HepG2 (cell line): ENCODE measurements around the gene TBX3. TPM values are rescaled to one million over a fixed set of nuclear protein-coding genes. Genes with fewer than 3 reads are reported as not detected.

Experiments used
- ATAC-seq: fragments of 200-7000 bp; cut with Tn5 transposase; 3 replicates; pipeline ENCODE4 v1.9.1; 2020; ENCODE audit warnings: mild to moderate bottlenecking, moderate library complexity
- BruUV-seq: library from RNA; stranded (reverse); fragments of 400-500 nt; replicated peaks from 2 replicates; lab custom pipeline; 2021; lab: Mats Ljungman, UMichigan
- CTCF ChIA-PET: fragments of 300-600 bp; formaldehyde crosslinking; extraction: SDS; loops from one replicate; lab custom pipeline; 2021; ENCODE audit warnings: low total read pairs, inconsistent platforms, low intra/inter-chr PET ratio; lab: Yijun Ruan, JAX
- POLR2A ChIA-PET: fragments of 350-600 bp; sonication (Branson Sonifier 250); formaldehyde crosslinking; loops from one replicate; lab custom pipeline; 2020; ENCODE audit warnings: antibody characterized with exemption, inconsistent platforms; lab: Yijun Ruan, JAX
- DNase-seq: peaks from one replicate; pipeline ENCODE4 v3.0.0-alpha.2; 2015; ENCODE audit warnings: low spot score
- FAIRE-seq: peaks from 3 replicates; lab custom pipeline; 2011; peaks lifted over from hg19 to GRCh38; lab: Jason Lieb, UNC
- H2AFZ ChIP-seq: one replicate; pipeline ENCODE4 v1.6.1; 2011; ENCODE audit warnings: low read length, inconsistent platforms
- H3K27ac ChIP-seq: fragments of 300-600 bp; 3 replicates; pipeline ENCODE4 v1.8.0; 2011; ENCODE audit warnings: mixed run types, mild to moderate bottlenecking, mixed read lengths, low read length, inconsistent platforms; ENCODE audit not compliant: insufficient read depth; ENCODE audit errors: extremely low read length
- H3K27me3 ChIP-seq, 2 experiments: fragments of 200-600 bp in 1 of 2; 2 replicates in 1 of 2; 3 replicates in 1 of 2; pipeline versions ENCODE4 v1.6.0 to v1.8.0; 2011; ENCODE audit warnings: low read length in 2 of 2, mild to moderate bottlenecking in 2 of 2, moderate library complexity in 2 of 2, inconsistent platforms in 1 of 2; ENCODE audit not compliant: insufficient read depth in 2 of 2, control insufficient read depth in 1 of 2
- H3K36me3 ChIP-seq, 2 experiments: fragments of 200-600 bp in 1 of 2; replicated peaks in 1 of 2; 2 replicates in 1 of 2; 3 replicates in 1 of 2; pipeline versions ENCODE4 v1.5.1 to v1.8.0; 2011; ENCODE audit warnings: low read length in 2 of 2, inconsistent platforms in 1 of 2; ENCODE audit not compliant: insufficient read depth in 2 of 2, control insufficient read depth in 1 of 2
- H3K4me1 ChIP-seq: 2 replicates; pipeline ENCODE4 v1.5.1; 2012; ENCODE audit warnings: low read length, inconsistent platforms; ENCODE audit not compliant: insufficient read depth
- H3K4me2 ChIP-seq: 2 replicates; pipeline ENCODE4 v1.6.0; 2011; ENCODE audit warnings: low read depth, low read length, inconsistent platforms
- H3K4me3 ChIP-seq, 3 experiments: fragments of 200-600 bp in 1 of 3; sonication (generic), shearing (Covaris generic) in 1 of 3; replicated peaks in 1 of 3; 2 replicates each; pipeline ENCODE4 v1.5.1; 2011 to 2016; ENCODE audit warnings: low read length in 3 of 3, inconsistent platforms in 2 of 3, low read depth in 2 of 3, mild to moderate bottlenecking in 2 of 3, control low read depth in 1 of 3, mixed read lengths in 1 of 3; ENCODE audit not compliant: insufficient read depth in 1 of 3
- H3K79me2 ChIP-seq: one replicate; pipeline ENCODE4 v1.6.1; 2011; ENCODE audit warnings: low read length, inconsistent platforms; ENCODE audit not compliant: insufficient read depth
- H3K9ac ChIP-seq: 2 replicates; pipeline ENCODE4 v1.6.0; 2011; ENCODE audit warnings: mild to moderate bottlenecking, low read depth, low read length, inconsistent platforms; ENCODE audit not compliant: insufficient read depth
- H3K9me3 ChIP-seq: 2 replicates; pipeline ENCODE4 v1.5.1; 2012; ENCODE audit warnings: mild to moderate bottlenecking, low read length
- H4K20me1 ChIP-seq: 2 replicates; pipeline ENCODE4 v1.6.0; 2011; ENCODE audit warnings: inconsistent platforms, mild to moderate bottlenecking, low read length, moderate library complexity; ENCODE audit not compliant: insufficient read depth
- CHD4 ChIP-seq: fragments of 200-600 bp; sonication (generic); IDR thresholded peaks from 2 replicates; pipeline ENCODE4 v1.7.0; 2017; ENCODE audit warnings: mild to moderate bottlenecking, low read length, borderline replicate concordance
- FOSL2 ChIP-seq: sonication (generic); formaldehyde crosslinking; IDR thresholded peaks from 2 replicates; pipeline ENCODE4 v1.4.0; 2020; ENCODE audit warnings: missing genetic modification reagents
- JUNB ChIP-seq: sonication (generic); formaldehyde crosslinking; IDR thresholded peaks from 2 replicates; pipeline ENCODE4 v1.8.0; 2022; ENCODE audit warnings: missing genetic modification reagents, mild to moderate bottlenecking, borderline replicate concordance
- NCOA1 ChIP-seq: sonication (generic); formaldehyde crosslinking; IDR thresholded peaks from 2 replicates; pipeline ENCODE4 v1.9.0; 2021; ENCODE audit warnings: missing genetic modification reagents
- RFXANK ChIP-seq: IDR thresholded peaks from 2 replicates; pipeline ENCODE4 v1.6.1; 2016
- TBP ChIP-seq: sonication (generic); formaldehyde crosslinking; IDR thresholded peaks from 2 replicates; pipeline ENCODE4 v1.5.0; 2020; ENCODE audit warnings: missing genetic modification reagents
- TCF7 ChIP-seq: sonication (generic); IDR thresholded peaks from 2 replicates; pipeline ENCODE4 v1.6.1; 2016; ENCODE audit warnings: antibody characterized with exemption, low read depth
- ZBTB38 ChIP-seq: sonication (generic); formaldehyde crosslinking; IDR thresholded peaks from 2 replicates; pipeline ENCODE4 v1.5.1; 2020; ENCODE audit warnings: mild to moderate bottlenecking, missing genetic modification reagents
- ZFYVE20 ChIP-seq: sonication (generic); formaldehyde crosslinking; IDR thresholded peaks from 2 replicates; pipeline ENCODE4 v1.8.0; 2023; ENCODE audit warnings: low read depth, mild to moderate bottlenecking, moderate library complexity, missing genetic modification reagents, borderline replicate concordance
- ZNF251 ChIP-seq: sonication (generic); formaldehyde crosslinking; IDR thresholded peaks from 2 replicates; pipeline ENCODE4 v1.9.0; 2021; ENCODE audit warnings: mild to moderate bottlenecking, missing genetic modification reagents
- WGBS: methylation state at CpG from one replicate; pipeline ENCODE4 v1.1.6; 2017; ENCODE audit warnings: low lambda C conversion rate; 5-methylcytosine and 5-hydroxymethylcytosine counted together
- in situ Hi-C: cut with HindIII; loops from 2 replicates; pipeline ENCODE4 v1.10.0; 2017; ENCODE audit warnings: low pct_unique_long_range_greater_than_20kb; ENCODE audit not compliant: extremely low pct_ligation_motif_present
- intact Hi-C: fragments of 100-400 bp; cut with micrococcal nuclease; formaldehyde crosslinking; loops from one replicate; pipeline ENCODE4 v1.10.0; 2022; ENCODE audit not compliant: unreplicated experiment
- polyA plus RNA-seq, 8 experiments: library from polyadenylated mRNA; depleted of rRNA in 3 of 8; stranded (reverse) in 7 of 8; unstranded in 1 of 8; fragments of >200 nt; fragmentation: Illumina TruSeq in 4 of 8; extraction: Trizol in 4 of 8; gene quantifications; 2 replicates each; pipeline versions ENCODE4 v1.2.1 to v1.2.3, GENCODE V29; 2011 to 2016; ENCODE audit warnings: low read depth in 4 of 8, missing spikeins in 1 of 8, mixed read lengths in 1 of 8; ENCODE audit not compliant: insufficient read depth in 1 of 8
- total RNA-seq, 5 experiments: library from RNA; depleted of rRNA; stranded (reverse); fragments of >200 nt; fragmentation: Illumina TruSeq; extraction: Trizol; gene quantifications; 2 replicates each; pipeline ENCODE4 v1.2.3, GENCODE V29; 2016; ENCODE audit warnings: low read depth in 1 of 5
- TF ChIP-seq, protein P1 (sequence below): sonication (generic); formaldehyde crosslinking; IDR thresholded peaks from 2 replicates; pipeline ENCODE4 v1.8.0; 2023; ENCODE audit warnings: mild to moderate bottlenecking, missing genetic modification reagents
- TF ChIP-seq, protein P2 (sequence below): sonication (generic); formaldehyde crosslinking; IDR thresholded peaks from 2 replicates; pipeline ENCODE4 v1.8.0; 2022; ENCODE audit warnings: missing genetic modification reagents, mild to moderate bottlenecking, borderline replicate concordance
- TF ChIP-seq, protein P3 (sequence below): IDR thresholded peaks from 2 replicates; pipeline ENCODE4 v1.6.1; 2012; ENCODE audit warnings: low read depth, low read length, improper control_type of control experiment
- TF ChIP-seq, protein P4 (sequence below): sonication (generic); formaldehyde crosslinking; IDR thresholded peaks from 2 replicates; pipeline ENCODE4 v1.4.0; 2020; ENCODE audit warnings: missing genetic modification reagents, mild to moderate bottlenecking, borderline replicate concordance
- TF ChIP-seq, protein P5 (sequence below): IDR thresholded peaks from 2 replicates; pipeline ENCODE4 v1.6.1; 2012; ENCODE audit warnings: inconsistent platforms

TBX3 gene
- total and polyA plus RNA-seq, 2 of the 13 experiments (the other 11 are each of a cell fraction or from before 2014, with no cell fraction given), result 27.1 to 42.4 TPM

DNA sequence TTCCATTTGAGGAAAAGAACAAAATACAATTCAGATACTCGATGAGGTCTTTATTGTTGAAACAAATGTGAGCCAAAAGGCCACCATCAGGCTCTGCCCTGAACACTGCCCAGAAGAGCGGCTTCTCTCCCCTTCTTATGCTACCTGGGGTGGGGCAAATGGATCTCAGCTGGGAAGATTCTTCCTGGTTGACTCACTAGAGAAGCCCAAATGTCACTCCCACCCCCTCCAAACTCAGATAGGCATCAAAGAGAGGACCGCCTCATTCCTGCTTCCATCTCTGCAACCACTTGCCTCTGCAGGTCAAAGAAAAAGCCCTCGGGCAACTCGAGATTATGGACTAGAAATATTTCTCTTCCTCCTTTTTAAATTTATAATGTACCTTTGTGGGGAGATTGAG is 55.8 kb downstream of the TBX3 start:
- POLR2A ChIA-PET, result no interaction called here
- Histone ChIP-seq H3K9me3 (no peaks in the 10 kb centered on the region), H3K79me2 (no peaks in the 10 kb centered on the region), H3K36me3 (no peaks in the 10 kb centered on the region), H3K4me2 (no peak overlapping the region), H3K9ac (no peak overlapping the region), H3K4me1 (peaks cover 41% of the 10 kb centered on the region), H3K4me3 (no peak overlapping the region), H3K27ac (no peak overlapping the region), H2AFZ (no peak overlapping the region), H3K27me3 (no peaks in the 10 kb centered on the region), H4K20me1 (no peaks in the 10 kb centered on the region)
- TF ChIP-seq FOSL2 (CRISPR knock-in tag), result peak; percentile 64
- TF ChIP-seq, protein P1, sequence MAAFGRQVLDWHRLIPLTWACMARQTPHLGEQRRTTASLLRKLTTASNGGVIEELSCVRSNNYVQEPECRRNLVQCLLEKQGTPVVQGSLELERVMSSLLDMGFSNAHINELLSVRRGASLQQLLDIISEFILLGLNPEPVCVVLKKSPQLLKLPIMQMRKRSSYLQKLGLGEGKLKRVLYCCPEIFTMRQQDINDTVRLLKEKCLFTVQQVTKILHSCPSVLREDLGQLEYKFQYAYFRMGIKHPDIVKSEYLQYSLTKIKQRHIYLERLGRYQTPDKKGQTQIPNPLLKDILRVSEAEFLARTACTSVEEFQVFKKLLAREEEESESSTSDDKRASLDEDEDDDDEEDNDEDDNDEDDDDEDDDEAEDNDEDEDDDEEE (CRISPR knock-in tag), result no peak
- TF ChIP-seq TCF7, result peak; percentile 23; the same call in 1 of the 2 replicates
- no peak for FAIRE-seq
- no peak for ATAC-seq
- intact Hi-C loops, result no loop called here
- in situ Hi-C loops, result loop anchor here (5.0 to 10.0 kb wide), 2 partner anchors 39 to 1127 kb away; no protein-coding TSS in a partner anchor
- WGBS, result 28% methylated on average over 5 of the region's 5 CpGs
- BruUV-seq, result no TSS peak
- CTCF ChIA-PET, result no interaction called here
- DNase-seq, result peak; percentile 62

DNA sequence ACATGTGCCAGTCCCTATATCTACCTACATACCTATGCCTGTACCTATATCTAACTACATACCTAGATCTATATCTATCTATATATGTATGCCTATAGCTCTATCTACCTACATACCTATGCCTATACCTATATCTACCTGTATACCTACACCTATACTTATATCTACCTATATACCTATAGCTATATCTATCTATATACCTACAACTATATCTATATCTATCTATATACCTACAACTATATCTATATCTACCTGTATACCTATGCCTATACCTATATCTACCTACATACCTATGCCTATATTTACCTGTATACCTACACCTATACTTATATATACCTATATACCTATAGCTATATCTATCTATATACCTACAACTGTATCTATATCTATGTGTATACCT is 56.6 kb downstream of the TBX3 start:
- Histone ChIP-seq H3K4me1 (peaks cover 41% of the 10 kb centered on the region), H3K27ac (no peak overlapping the region), H3K36me3 (no peaks in the 10 kb centered on the region), H3K4me2 (no peak overlapping the region), H3K4me3 (no peak overlapping the region), H4K20me1 (no peaks in the 10 kb centered on the region), H2AFZ (no peak overlapping the region), H3K9me3 (no peaks in the 10 kb centered on the region), H3K79me2 (no peaks in the 10 kb centered on the region), H3K9ac (no peak overlapping the region), H3K27me3 (no peaks in the 10 kb centered on the region)
- ATAC-seq, result no peak
- in situ Hi-C loops (loop anchor here (5.0 to 10.0 kb wide), 2 partner anchors 40 to 1127 kb away; no protein-coding TSS in a partner anchor), intact Hi-C loops (no loop called here)
- CTCF ChIA-PET, result no interaction called here
- no TSS peak for BruUV-seq
- POLR2A ChIA-PET, result no interaction called here
- no peak for FAIRE-seq
- DNase-seq, result no peak
- TF ChIP-seq RFXANK (CRISPR knock-in tag) (no peak), TBP (CRISPR knock-in tag) (no peak), NCOA1 (CRISPR knock-in tag) (no peak), ZNF251 (no peak), CHD4 (no peak), JUNB (CRISPR knock-in tag) (no peak), ZBTB38 (CRISPR knock-in tag) (no peak), ZFYVE20 (CRISPR knock-in tag) (no peak)
- TF ChIP-seq, protein P2, sequence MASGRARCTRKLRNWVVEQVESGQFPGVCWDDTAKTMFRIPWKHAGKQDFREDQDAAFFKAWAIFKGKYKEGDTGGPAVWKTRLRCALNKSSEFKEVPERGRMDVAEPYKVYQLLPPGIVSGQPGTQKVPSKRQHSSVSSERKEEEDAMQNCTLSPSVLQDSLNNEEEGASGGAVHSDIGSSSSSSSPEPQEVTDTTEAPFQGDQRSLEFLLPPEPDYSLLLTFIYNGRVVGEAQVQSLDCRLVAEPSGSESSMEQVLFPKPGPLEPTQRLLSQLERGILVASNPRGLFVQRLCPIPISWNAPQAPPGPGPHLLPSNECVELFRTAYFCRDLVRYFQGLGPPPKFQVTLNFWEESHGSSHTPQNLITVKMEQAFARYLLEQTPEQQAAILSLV (CRISPR knock-in tag), result no peak
- TF ChIP-seq, protein P3, sequence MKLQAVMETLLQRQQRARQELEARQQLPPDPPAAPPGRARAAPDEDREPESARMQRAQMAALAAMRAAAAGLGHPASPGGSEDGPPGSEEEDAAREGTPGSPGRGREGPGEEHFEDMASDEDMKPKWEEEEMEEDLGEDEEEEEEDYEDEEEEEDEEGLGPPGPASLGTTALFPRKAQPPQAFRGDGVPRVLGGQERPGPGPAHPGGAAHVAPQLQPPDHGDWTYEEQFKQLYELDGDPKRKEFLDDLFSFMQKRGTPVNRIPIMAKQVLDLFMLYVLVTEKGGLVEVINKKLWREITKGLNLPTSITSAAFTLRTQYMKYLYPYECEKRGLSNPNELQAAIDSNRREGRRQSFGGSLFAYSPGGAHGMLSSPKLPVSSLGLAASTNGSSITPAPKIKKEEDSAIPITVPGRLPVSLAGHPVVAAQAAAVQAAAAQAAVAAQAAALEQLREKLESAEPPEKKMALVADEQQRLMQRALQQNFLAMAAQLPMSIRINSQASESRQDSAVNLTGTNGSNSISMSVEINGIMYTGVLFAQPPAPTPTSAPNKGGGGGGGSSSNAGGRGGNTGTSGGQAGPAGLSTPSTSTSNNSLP, result no peak
- TF ChIP-seq, protein P4, sequence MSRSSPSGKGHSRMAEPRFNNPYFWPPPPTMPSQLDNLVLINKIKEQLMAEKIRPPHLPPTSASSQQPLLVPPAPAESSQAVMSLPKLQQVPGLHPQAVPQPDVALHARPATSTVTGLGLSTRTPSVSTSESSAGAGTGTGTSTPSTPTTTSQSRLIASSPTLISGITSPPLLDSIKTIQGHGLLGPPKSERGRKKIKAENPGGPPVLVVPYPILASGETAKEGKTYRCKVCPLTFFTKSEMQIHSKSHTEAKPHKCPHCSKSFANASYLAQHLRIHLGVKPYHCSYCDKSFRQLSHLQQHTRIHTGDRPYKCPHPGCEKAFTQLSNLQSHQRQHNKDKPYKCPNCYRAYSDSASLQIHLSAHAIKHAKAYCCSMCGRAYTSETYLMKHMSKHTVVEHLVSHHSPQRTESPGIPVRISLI (CRISPR knock-in tag), result no peak
- TF ChIP-seq, protein P5, sequence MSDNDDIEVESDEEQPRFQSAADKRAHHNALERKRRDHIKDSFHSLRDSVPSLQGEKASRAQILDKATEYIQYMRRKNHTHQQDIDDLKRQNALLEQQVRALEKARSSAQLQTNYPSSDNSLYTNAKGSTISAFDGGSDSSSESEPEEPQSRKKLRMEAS, result no peak
